ENCODE measurements around the gene CDC42.
"Not testable (repeated sequence)": the region's sequence is repeated elsewhere in the genome, so short reads cannot be mapped to it uniquely, and the experiment has no call there.

- not testable (repeated sequence) for TF ChIP-seq EZH2 (IDR thresholded peaks at IDR 0.05; ENCODE audit: borderline replicate concordance); CTCF (IDR thresholded peaks at IDR 0.05; ENCODE audit: poor library complexity); EZH2phosphoT487 (IDR thresholded peaks at IDR 0.05; ENCODE audit: low read depth, severe bottlenecking, unreplicated experiment)
These were observed 37.8 kb upstream of the CDC42 start for GRCh38 chr1:22014575-22015206.

All from hepatocyte (in vitro differentiated cells).